Stimulated activated memory B cell treated with anti-CD40 and anti-IgM and Interleukin-4, amounts not matched to agents 10 μg/mL and 1 μg/mL and 100 μg/mL, for 72 hours (primary cell): ENCODE data around the gene C1QTNF5.

Experiments used
- ATAC-seq: fragments of 150-1000 bp; cut with Tn5 transposase; 2 replicates; pipeline ENCODE4 v1.10.0; 2021
- H3K27ac Mint-ChIP-seq: one replicate; pipeline ENCODE4 v1.8.0; 2022; ENCODE audit warnings: mild to moderate bottlenecking, mixed read lengths
- H3K27me3 Mint-ChIP-seq: one replicate; pipeline ENCODE4 v1.8.0; 2022; ENCODE audit warnings: mixed read lengths
- H3K36me3 Mint-ChIP-seq: one replicate; pipeline ENCODE4 v1.8.0; 2022; ENCODE audit warnings: mixed read lengths
- H3K4me1 Mint-ChIP-seq: one replicate; pipeline ENCODE4 v1.8.0; 2022; ENCODE audit warnings: mixed read lengths
- H3K4me3 Mint-ChIP-seq: one replicate; pipeline ENCODE4 v1.8.0; 2022; ENCODE audit warnings: mild to moderate bottlenecking, moderate library complexity, mixed read lengths
- H3K9me3 Mint-ChIP-seq: one replicate; pipeline ENCODE4 v1.8.0; 2022; ENCODE audit warnings: mixed read lengths

The C1QTNF5 gene

DNA sequence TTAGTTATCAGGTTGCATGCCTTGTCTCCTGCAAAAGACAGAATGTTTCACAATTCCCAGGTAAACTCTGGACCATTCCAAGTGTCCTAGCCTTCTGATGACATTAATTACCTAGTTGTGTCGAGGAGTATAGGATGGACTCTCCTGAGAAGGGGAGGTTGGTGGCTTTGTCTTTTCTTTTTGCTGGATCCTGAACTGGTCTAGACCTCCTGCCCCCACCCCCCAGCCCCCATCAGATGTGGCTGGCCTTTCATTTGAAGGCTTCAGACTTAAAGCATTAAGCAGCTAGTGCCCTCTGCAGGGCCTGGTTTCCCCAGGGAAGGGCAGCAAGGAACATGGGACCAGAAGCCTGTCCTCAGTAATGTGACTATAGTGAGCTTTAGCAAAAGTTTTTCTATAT lies 33.5 kb downstream of the C1QTNF5 start:
- H3K36me3 Mint-ChIP-seq: peaks cover 45% of the 10 kb centered on the region
- no peak for ATAC-seq
- H3K4me1 Mint-ChIP-seq: no peaks in the 10 kb centered on the region
- H3K27me3 Mint-ChIP-seq: peaks cover 2% of the 10 kb centered on the region
- H3K27ac Mint-ChIP-seq: no peak overlapping the region
- no peaks in the 10 kb centered on the region for H3K9me3 Mint-ChIP-seq
- H3K4me3 Mint-ChIP-seq: no peak overlapping the region

DNA sequence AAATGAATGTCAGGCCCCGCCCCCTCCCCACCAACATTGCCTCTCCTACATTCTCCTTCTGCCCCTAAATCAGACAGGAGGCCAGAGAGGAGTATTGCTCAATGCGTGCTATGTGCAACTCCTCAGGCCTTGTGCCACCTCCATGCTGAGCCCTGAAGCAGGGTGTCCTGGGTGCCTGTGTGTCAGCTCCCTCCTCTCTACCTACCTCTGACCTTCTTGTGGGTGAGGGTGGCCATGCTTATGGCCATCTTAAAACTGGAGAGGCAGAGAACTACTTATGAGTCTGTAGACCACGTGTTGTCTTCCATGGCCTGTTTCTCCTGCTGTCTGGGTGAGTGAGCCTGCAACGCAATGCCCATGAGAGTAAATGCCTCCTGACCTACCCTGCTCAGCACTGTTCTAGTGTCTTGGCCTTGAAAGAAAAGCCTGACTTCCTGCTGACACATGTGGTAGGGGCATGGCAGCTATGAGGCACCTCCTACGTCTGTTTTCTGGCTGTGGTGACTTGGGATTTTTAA lies 34.3 kb downstream of the C1QTNF5 start:
- Mint-ChIP-seq H3K4me3 (no peak overlapping the region), H3K9me3 (no peaks in the 10 kb centered on the region), H3K36me3 (peaks cover 53% of the 10 kb centered on the region), H3K4me1 (no peaks in the 10 kb centered on the region), H3K27me3 (no peaks in the 10 kb centered on the region), H3K27ac (no peak overlapping the region)
- no peak for ATAC-seq

DNA sequence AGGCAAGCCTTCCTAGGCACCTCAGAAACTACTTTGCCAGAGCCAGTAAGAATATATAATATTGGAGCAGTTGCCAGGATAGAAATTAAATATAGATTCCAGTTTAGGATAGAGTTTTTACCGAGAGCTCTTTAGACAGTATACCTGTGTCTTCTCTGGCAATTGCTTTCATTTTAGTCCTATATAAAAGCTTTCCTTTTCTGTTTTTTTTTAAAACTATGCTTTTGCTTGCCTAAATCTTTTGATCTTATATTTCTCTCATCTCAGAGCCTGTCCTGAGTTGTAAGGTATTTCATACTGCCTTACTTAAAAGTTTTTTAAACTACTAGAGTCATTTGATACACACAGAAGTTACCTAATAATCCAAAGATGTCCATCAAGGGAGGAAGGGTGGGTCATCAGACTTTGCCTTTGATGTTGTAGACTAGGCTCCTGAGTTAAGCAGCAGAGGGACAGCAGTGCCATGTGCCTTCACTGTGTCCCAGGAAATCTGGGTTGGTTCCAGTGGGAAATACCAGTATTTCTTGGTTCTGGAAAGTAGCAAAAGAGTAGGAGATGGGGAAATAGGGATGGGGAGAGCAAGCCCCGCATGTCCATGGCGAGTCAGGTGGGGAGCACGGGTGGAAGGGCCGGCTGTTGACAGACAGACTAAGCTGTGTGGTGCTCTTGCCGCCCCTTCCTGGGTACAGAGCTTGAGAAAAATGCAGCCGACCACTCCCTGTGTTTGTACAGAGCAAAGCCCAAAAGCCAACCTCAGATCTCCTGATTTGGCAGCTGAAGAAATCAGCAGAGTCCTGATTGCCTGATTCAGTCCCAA lies 34.9 kb downstream of the C1QTNF5 start:
- H3K4me3 Mint-ChIP-seq: no peak overlapping the region
- no peaks in the 10 kb centered on the region for H3K27me3 Mint-ChIP-seq
- peaks cover 59% of the 10 kb centered on the region for H3K36me3 Mint-ChIP-seq
- no peaks in the 10 kb centered on the region for H3K9me3 Mint-ChIP-seq
- H3K27ac Mint-ChIP-seq: no peak overlapping the region
- ATAC-seq: no peak
- no peaks in the 10 kb centered on the region for H3K4me1 Mint-ChIP-seq

GRCh38 chr11:119303227-119303718 lies 37.4 kb downstream of the C1QTNF5 start:
- no peaks in the 10 kb centered on the region for H3K27me3 Mint-ChIP-seq
- ATAC-seq: no peak
- H3K27ac Mint-ChIP-seq: no peak overlapping the region
- no peaks in the 10 kb centered on the region for H3K4me1 Mint-ChIP-seq
- H3K36me3 Mint-ChIP-seq: peaks cover 62% of the 10 kb centered on the region
- H3K9me3 Mint-ChIP-seq: no peaks in the 10 kb centered on the region
- H3K4me3 Mint-ChIP-seq: no peak overlapping the region

- no peak overlapping the region for H3K27ac Mint-ChIP-seq
- H3K4me3 Mint-ChIP-seq: no peak overlapping the region
- H3K9me3 Mint-ChIP-seq: no peaks in the 10 kb centered on the region
- H3K36me3 Mint-ChIP-seq: peaks cover 73% of the 10 kb centered on the region
- no peaks in the 10 kb centered on the region for H3K27me3 Mint-ChIP-seq
- no peaks in the 10 kb centered on the region for H3K4me1 Mint-ChIP-seq
- ATAC-seq: no peak
These were observed 40.3 kb downstream of the C1QTNF5 start for GRCh38 chr11:119300198-119300964.

- H3K4me3 Mint-ChIP-seq: no peak overlapping the region
- H3K27me3 Mint-ChIP-seq: no peaks in the 10 kb centered on the region
- no peak overlapping the region for H3K27ac Mint-ChIP-seq
- peaks cover 67% of the 10 kb centered on the region for H3K36me3 Mint-ChIP-seq
- no peaks in the 10 kb centered on the region for H3K4me1 Mint-ChIP-seq
- ATAC-seq: no peak
- H3K9me3 Mint-ChIP-seq: no peaks in the 10 kb centered on the region
These were observed 41.3 kb downstream of the C1QTNF5 start for GRCh38 chr11:119299416-119299815.

GRCh38 chr11:119298726-119299125 lies 42.0 kb downstream of the C1QTNF5 start:
- H3K4me3 Mint-ChIP-seq: no peak overlapping the region
- peaks cover 60% of the 10 kb centered on the region for H3K36me3 Mint-ChIP-seq
- H3K9me3 Mint-ChIP-seq: no peaks in the 10 kb centered on the region
- H3K4me1 Mint-ChIP-seq: no peaks in the 10 kb centered on the region
- no peaks in the 10 kb centered on the region for H3K27me3 Mint-ChIP-seq
- ATAC-seq: no peak
- H3K27ac Mint-ChIP-seq: no peak overlapping the region

- Mint-ChIP-seq H3K27ac (no peak overlapping the region), H3K36me3 (peaks cover 52% of the 10 kb centered on the region), H3K4me1 (no peaks in the 10 kb centered on the region), H3K27me3 (no peaks in the 10 kb centered on the region), H3K4me3 (no peak overlapping the region), H3K9me3 (no peaks in the 10 kb centered on the region)
- no peak for ATAC-seq
These were observed 42.7 kb downstream of the C1QTNF5 start for GRCh38 chr11:119297938-119298337.

GRCh38 chr11:119295178-119295577 lies 45.5 kb downstream of the C1QTNF5 start:
- Mint-ChIP-seq H3K36me3 (peaks cover 50% of the 10 kb centered on the region), H3K27ac (no peak overlapping the region), H3K27me3 (no peaks in the 10 kb centered on the region), H3K4me3 (no peak overlapping the region), H3K4me1 (no peaks in the 10 kb centered on the region), H3K9me3 (no peaks in the 10 kb centered on the region)
- no peak for ATAC-seq

GRCh38 chr11:119293461-119293860 lies 47.2 kb downstream of the C1QTNF5 start:
- ATAC-seq: no peak
- Mint-ChIP-seq H3K27ac (no peak overlapping the region), H3K9me3 (no peaks in the 10 kb centered on the region), H3K36me3 (peaks cover 43% of the 10 kb centered on the region), H3K4me3 (no peak overlapping the region), H3K27me3 (no peaks in the 10 kb centered on the region), H3K4me1 (no peaks in the 10 kb centered on the region)

DNA sequence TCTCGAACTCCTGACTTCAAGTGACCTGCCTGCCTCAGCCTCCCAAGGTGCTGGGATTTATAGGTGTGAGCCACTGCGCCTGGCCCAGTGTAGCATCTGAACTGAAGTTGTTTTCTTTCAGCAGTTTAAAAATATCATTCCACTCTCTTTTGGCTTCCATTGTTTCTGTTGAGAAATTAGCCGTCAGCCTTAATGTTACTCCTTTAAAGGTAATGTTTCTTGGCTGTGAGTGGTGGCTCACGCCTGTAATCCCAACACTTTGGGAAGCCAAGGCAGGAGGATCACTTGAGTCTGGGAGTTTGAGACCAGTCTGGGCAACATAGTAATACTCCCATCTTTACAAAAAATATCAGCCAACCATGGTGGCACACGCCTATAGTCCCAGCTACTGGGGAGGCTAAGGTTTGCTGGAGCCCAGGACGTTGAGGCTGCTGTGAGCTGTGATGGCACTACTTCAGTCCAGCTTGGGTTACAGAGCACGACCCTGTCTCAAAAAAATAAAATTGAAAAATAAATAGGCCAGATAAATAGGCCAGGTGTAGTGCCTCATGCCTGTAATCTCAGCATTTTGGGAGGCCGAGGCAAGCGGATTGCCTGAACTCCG lies 49.7 kb downstream of the C1QTNF5 start:
- peaks cover 49% of the 10 kb centered on the region for H3K36me3 Mint-ChIP-seq
- H3K27ac Mint-ChIP-seq: no peak overlapping the region
- H3K4me1 Mint-ChIP-seq: no peaks in the 10 kb centered on the region
- H3K27me3 Mint-ChIP-seq: no peaks in the 10 kb centered on the region
- no peak for ATAC-seq
- H3K4me3 Mint-ChIP-seq: no peak overlapping the region
- no peaks in the 10 kb centered on the region for H3K9me3 Mint-ChIP-seq
